Colonic mucosa (tissue), 4 donors: ENCODE measurements around the gene PRMT1. TPM values are rescaled to one million over a fixed set of nuclear protein-coding genes. Genes with fewer than 3 reads are reported as not detected.

ENCODE experiments used
- DNase-seq: peaks from one replicate; pipeline ENCODE4 v3.0.0-alpha.2; 2020
- H3K27ac ChIP-seq: fragments of 200-600 bp; one replicate; pipeline ENCODE4 v1.8.0; 2021
- H3K27me3 ChIP-seq: fragments of 200-600 bp; one replicate; pipeline ENCODE4 v1.8.0; 2021
- H3K36me3 ChIP-seq: fragments of 200-600 bp; one replicate; pipeline ENCODE4 v1.8.0; 2021
- H3K4me1 ChIP-seq: fragments of 200-600 bp; one replicate; pipeline ENCODE4 v1.8.0; 2021; ENCODE audit warnings: mild to moderate bottlenecking
- H3K4me3 ChIP-seq: fragments of 200-600 bp; one replicate; pipeline ENCODE4 v1.8.0; 2021
- H3K9ac ChIP-seq, 2 donors: one replicate each; pipeline ENCODE4 v1.7.0; 2013; ENCODE audit warnings: control low read depth in 2 of 2, low read depth in 2 of 2, low read length in 2 of 2
- H3K9me3 ChIP-seq: fragments of 200-600 bp; one replicate; pipeline ENCODE4 v1.8.0; 2021
- CTCF ChIP-seq: fragments of 200-600 bp; IDR thresholded peaks from one replicate; pipeline ENCODE4 v1.8.0; 2022; ENCODE audit warnings: antibody characterized with exemption, mild to moderate bottlenecking
- intact Hi-C: fragments of 100-400 bp; cut with DNase I; formaldehyde crosslinking; loops from one replicate; pipeline ENCODE4 v1.14.1; 2022
- total RNA-seq, 2 donors: library from RNA; stranded (reverse); fragmentation: NEBNext Ultra II Directional in 1 of 2; extraction: Animal tissue kit (Norgen Biotek cat#: 25700) in 1 of 2; gene quantifications; one replicate each; pipeline ENCODE4 v1.2.1, GENCODE V29; 2021
- donor health status: healthy.
- donor health status: DM: no; HTN: no; CAD: no.
- donor health status: DM: no; HTN: no; CAD: no.

Gene PRMT1
- total RNA-seq, 2 donors from 2014 or later: 81.3 to 177 TPM

GRCh38 chr19:49683814-49684250 lies 6.8 kb downstream of the PRMT1 start:
- Histone ChIP-seq H3K4me3 (no peak overlapping the region), H3K36me3 (no peaks in the 10 kb centered on the region), H3K27ac (no peak overlapping the region), H3K4me1 (peaks cover 9% of the 10 kb centered on the region), H3K9me3 (no peaks in the 10 kb centered on the region), H3K9ac (no peak overlapping the region), H3K27me3 (no peaks in the 10 kb centered on the region)
- intact Hi-C loops: no loop called here
- no peak for TF ChIP-seq CTCF
- no peak for DNase-seq

- TF ChIP-seq CTCF: peak; percentile 55
- H3K27ac ChIP-seq: no peak overlapping the region
- H3K4me1 ChIP-seq: peaks cover 9% of the 10 kb centered on the region
- no peaks in the 10 kb centered on the region for H3K27me3 ChIP-seq
- intact Hi-C loops: no loop called here
- H3K9me3 ChIP-seq: no peaks in the 10 kb centered on the region
- H3K4me3 ChIP-seq: no peak overlapping the region
- H3K36me3 ChIP-seq: no peaks in the 10 kb centered on the region
- no peak overlapping the region for H3K9ac ChIP-seq
- DNase-seq: no peak
These were observed 7.3 kb downstream of the PRMT1 start for GRCh38 chr19:49684251-49684982.

- Histone ChIP-seq H3K27ac (no peak overlapping the region), H3K9me3 (no peaks in the 10 kb centered on the region), H3K4me1 (peaks cover 11% of the 10 kb centered on the region), H3K4me3 (no peak overlapping the region), H3K9ac (no peak overlapping the region), H3K36me3 (no peaks in the 10 kb centered on the region), H3K27me3 (peaks cover 6% of the 10 kb centered on the region)
- no peak for TF ChIP-seq CTCF
- intact Hi-C loops: no loop called here
- DNase-seq: no peak
These were observed 8.0 kb downstream of the PRMT1 start for GRCh38 chr19:49684983-49685553.

GRCh38 chr19:49685845-49686332 lies 8.8 kb downstream of the PRMT1 start:
- Histone ChIP-seq H3K4me1 (peaks cover 5% of the 10 kb centered on the region), H3K9me3 (no peaks in the 10 kb centered on the region), H3K27ac (no peak overlapping the region), H3K27me3 (peaks cover 12% of the 10 kb centered on the region), H3K9ac (no peak overlapping the region), H3K36me3 (no peaks in the 10 kb centered on the region), H3K4me3 (no peak overlapping the region)
- TF ChIP-seq CTCF: no peak
- intact Hi-C loops: no loop called here
- no peak for DNase-seq

- DNase-seq: no peak
- TF ChIP-seq CTCF: no peak
- H3K27me3 ChIP-seq: peaks cover 12% of the 10 kb centered on the region
- H3K9me3 ChIP-seq: no peaks in the 10 kb centered on the region
- H3K4me1 ChIP-seq: peaks cover 4% of the 10 kb centered on the region
- intact Hi-C loops: no loop called here
- H3K4me3 ChIP-seq: no peak overlapping the region
- H3K27ac ChIP-seq: no peak overlapping the region
- no peak overlapping the region for H3K9ac ChIP-seq
- no peaks in the 10 kb centered on the region for H3K36me3 ChIP-seq
These were observed 9.5 kb downstream of the PRMT1 start for GRCh38 chr19:49686503-49687088.
